Activated CD4-positive, alpha-beta T cell treated with anti-CD3 and anti-CD28 coated beads for 36 hours (primary cell): Measurements from ENCODE around the gene SSR3. TPM values are rescaled to one million over a fixed set of nuclear protein-coding genes. Genes with fewer than 3 reads are reported as not detected.

Experiments
- ATAC-seq: fragments of 200-7000 bp; cut with Tn5 transposase; one replicate; pipeline ENCODE4 v1.10.0; 2021; ENCODE audit warnings: mild to moderate bottlenecking, moderate library complexity
- CTCF ChIA-PET: fragments of 350-600 bp; sonication (Branson Sonifier 250); formaldehyde crosslinking; loops from one replicate; lab custom pipeline; 2021; ENCODE audit warnings: antibody characterized with exemption; lab: Charles Lee
- POLR2A ChIA-PET: fragments of 350-600 bp; sonication (Branson Sonifier 250); formaldehyde crosslinking; loops from one replicate; lab custom pipeline; 2021; ENCODE audit warnings: antibody characterized with exemption, inconsistent platforms; lab: Charles Lee
- DNase-seq: peaks from one replicate; pipeline ENCODE4 v3.0.0-alpha.2; 2020
- H3K27ac Mint-ChIP-seq: one replicate; pipeline ENCODE4 v1.8.0; 2021; ENCODE audit warnings: mixed read lengths
- H3K27me3 Mint-ChIP-seq: one replicate; pipeline ENCODE4 v1.8.0; 2021; ENCODE audit warnings: mixed read lengths
- H3K36me3 Mint-ChIP-seq: one replicate; pipeline ENCODE4 v1.8.0; 2021; ENCODE audit warnings: low read depth, mixed read lengths
- H3K4me1 Mint-ChIP-seq: one replicate; pipeline ENCODE4 v1.8.0; 2021; ENCODE audit warnings: mixed read lengths
- H3K4me3 Mint-ChIP-seq: one replicate; pipeline ENCODE4 v1.8.0; 2021; ENCODE audit warnings: mild to moderate bottlenecking, moderate library complexity, mixed read lengths
- H3K9me3 Mint-ChIP-seq: one replicate; pipeline ENCODE4 v1.8.0; 2021; ENCODE audit warnings: low read depth, mixed read lengths
- intact Hi-C, 2 experiments: fragments of 100-400 bp; cut with DNase I in 1 of 2; cut with micrococcal nuclease in 1 of 2; formaldehyde crosslinking; loops; one replicate each; pipeline versions ENCODE4 v1.14.2 to v1.15.1; 2022 to 2024; cut with DNase I, micrococcal nuclease
- total RNA-seq, 2 experiments: library from RNA; stranded (reverse); gene quantifications; one replicate each; pipeline ENCODE4 v1.2.3, GENCODE V29; 2021

The SSR3 gene
- total RNA-seq, 2 experiments from 2014 or later: 144 to 156 TPM

GRCh38 chr3:156551746-156552145, 3.2 kb downstream of the SSR3 start:
- ATAC-seq (no peak), DNase-seq (no peak)
- Mint-ChIP-seq H3K27ac (peak overlapping the region; percentile 40), H3K27me3 (no peaks in the 10 kb centered on the region), H3K4me3 (no peak overlapping the region), H3K9me3 (no peaks in the 10 kb centered on the region), H3K36me3 (peaks cover 54% of the 10 kb centered on the region), H3K4me1 (peaks cover 53% of the 10 kb centered on the region)
- ChIA-PET POLR2A (no interaction called here), CTCF (interaction anchor here (0.8 kb wide), 1 partner anchor 401 kb away, joined by 3 read pairs; no protein-coding TSS in a partner anchor)
- intact Hi-C loops: loop anchor here (5.0 kb wide), 2 partner anchors 581 to 699 kb away; partner anchors contain the start of gene SLC33A1 (in 1 of the 2)

- CTCF ChIA-PET: interaction anchor here (0.8 kb wide), 1 partner anchor 401 kb away, joined by 3 read pairs; no protein-coding TSS in a partner anchor
- peaks cover 59% of the 10 kb centered on the region for H3K36me3 Mint-ChIP-seq
Measured at GRCh38 chr3:156551261-156551660, 3.7 kb downstream of the SSR3 start.

DNA sequence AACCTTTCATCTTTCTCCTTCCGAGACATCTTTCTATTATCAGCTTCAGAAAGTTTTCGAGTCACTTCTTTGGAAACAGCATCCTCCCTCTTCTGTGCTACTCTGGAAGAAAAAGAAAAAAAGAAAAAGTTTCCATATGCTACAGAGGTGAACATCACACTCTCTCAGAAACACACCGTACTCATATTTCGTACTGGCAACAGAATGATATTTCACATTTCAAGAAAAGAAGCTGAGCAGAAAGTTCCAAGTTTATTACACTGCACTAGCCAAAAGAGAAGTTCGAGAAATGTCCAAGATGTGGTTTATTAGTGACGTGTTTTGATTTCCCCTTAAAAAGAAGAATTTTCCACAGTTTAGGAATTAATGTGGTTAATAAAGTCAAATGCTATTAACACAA, 6.0 kb downstream of the SSR3 start:
- no peak overlapping the region for H3K4me3 Mint-ChIP-seq
- no peaks in the 10 kb centered on the region for H3K27me3 Mint-ChIP-seq
- DNase-seq (no peak), ATAC-seq (no peak)
- H3K4me1 Mint-ChIP-seq: peaks cover 53% of the 10 kb centered on the region
- no peaks in the 10 kb centered on the region for H3K9me3 Mint-ChIP-seq
- POLR2A ChIA-PET: no interaction called here
- H3K36me3 Mint-ChIP-seq: peaks cover 68% of the 10 kb centered on the region
- no peak overlapping the region for H3K27ac Mint-ChIP-seq
- CTCF ChIA-PET: interaction anchor here (1.1 to 2.5 kb wide), 4 partner anchors 15 to 533 kb away, joined by 3 to 13 read pairs (median 4); no protein-coding TSS in a partner anchor
- intact Hi-C loops: no loop called here

More at GRCh38 chr3:156551261-156551660, 3.7 kb downstream of the SSR3 start:
- H3K4me3 Mint-ChIP-seq: no peak overlapping the region
- ATAC-seq: no peak
- H3K27me3 Mint-ChIP-seq: no peaks in the 10 kb centered on the region
- no peak for DNase-seq
- peaks cover 57% of the 10 kb centered on the region for H3K4me1 Mint-ChIP-seq
- intact Hi-C loops: loop anchor here (5.0 kb wide), 2 partner anchors 581 to 699 kb away; partner anchors contain the start of gene SLC33A1 (in 1 of the 2)
- POLR2A ChIA-PET: interaction anchor here (0.8 kb wide), 1 partner anchor 592 kb away, joined by 4 read pairs; no protein-coding TSS in a partner anchor
- peak overlapping the region; percentile 40 for H3K27ac Mint-ChIP-seq
- H3K9me3 Mint-ChIP-seq: no peaks in the 10 kb centered on the region

DNA sequence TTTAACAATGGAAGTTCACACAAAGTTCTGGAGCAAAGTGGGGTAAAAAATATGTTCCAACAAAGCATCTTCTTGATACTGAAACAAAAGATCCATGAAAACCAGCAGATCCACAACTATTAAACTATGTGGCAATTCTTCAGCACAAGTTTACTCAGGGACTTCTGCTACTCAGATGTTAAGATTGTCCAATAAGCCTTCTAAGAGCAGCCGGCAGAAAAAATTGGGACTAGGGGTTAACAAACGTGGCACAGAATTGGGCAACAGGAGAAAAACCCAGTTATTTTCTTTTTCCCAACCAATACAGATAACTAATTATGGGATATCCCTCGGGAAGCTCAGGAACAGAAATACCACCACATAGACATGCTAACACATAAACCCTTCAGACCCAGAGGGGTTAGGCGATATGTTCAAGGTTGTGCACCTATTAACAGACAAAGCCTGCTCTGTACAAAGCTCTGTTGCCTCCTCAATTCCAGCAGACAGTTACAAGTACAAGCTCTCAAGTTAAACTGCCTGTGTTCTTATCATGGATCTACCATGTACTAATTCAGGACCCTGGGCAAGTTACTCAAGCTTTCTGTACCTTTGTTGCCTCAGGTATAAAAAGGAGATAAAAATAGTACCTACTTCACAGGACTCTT, 6.8 kb downstream of the SSR3 start:
- no peaks in the 10 kb centered on the region for H3K27me3 Mint-ChIP-seq
- H3K27ac Mint-ChIP-seq: peak overlapping the region; percentile 8
- ATAC-seq (no peak), DNase-seq (no peak)
- CTCF ChIA-PET: interaction anchor here (0.9 to 2.5 kb wide), 5 partner anchors 16 to 534 kb away, joined by 3 to 13 read pairs (median 3); no protein-coding TSS in a partner anchor
- no peak overlapping the region for H3K4me3 Mint-ChIP-seq
- POLR2A ChIA-PET: no interaction called here
- no peaks in the 10 kb centered on the region for H3K9me3 Mint-ChIP-seq
- intact Hi-C loops: no loop called here
- H3K36me3 Mint-ChIP-seq: peaks cover 69% of the 10 kb centered on the region
- H3K4me1 Mint-ChIP-seq: peaks cover 47% of the 10 kb centered on the region

DNA sequence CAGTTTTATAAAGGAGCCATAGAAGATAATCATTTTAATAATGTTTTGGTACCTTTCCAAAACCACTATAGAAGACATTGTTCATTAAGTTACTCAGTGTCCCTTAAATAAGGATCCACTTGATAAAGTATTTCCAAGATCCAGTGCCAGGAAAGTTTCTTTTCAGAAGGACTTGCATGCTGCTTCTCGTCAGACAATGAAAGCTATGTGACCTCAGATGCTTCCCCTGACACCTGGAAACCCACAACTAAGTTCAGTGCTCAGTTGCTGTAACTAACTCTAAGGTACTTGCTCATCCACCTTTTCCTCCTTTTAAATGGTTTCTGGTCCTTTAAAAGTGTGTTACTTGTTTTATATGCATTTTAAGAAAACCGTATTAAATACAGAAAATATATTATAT, 7.3 kb downstream of the SSR3 start:
- Mint-ChIP-seq H3K27ac (no peak overlapping the region), H3K4me1 (peaks cover 41% of the 10 kb centered on the region), H3K36me3 (peaks cover 69% of the 10 kb centered on the region), H3K9me3 (no peaks in the 10 kb centered on the region), H3K27me3 (no peaks in the 10 kb centered on the region), H3K4me3 (no peak overlapping the region)
- ATAC-seq (no peak), DNase-seq (no peak)
- CTCF ChIA-PET: interaction anchor here (0.9 to 2.0 kb wide), 3 partner anchors 131 to 535 kb away, joined by 3 to 6 read pairs (median 3); no protein-coding TSS in a partner anchor
- intact Hi-C loops: no loop called here
- POLR2A ChIA-PET: no interaction called here

DNA sequence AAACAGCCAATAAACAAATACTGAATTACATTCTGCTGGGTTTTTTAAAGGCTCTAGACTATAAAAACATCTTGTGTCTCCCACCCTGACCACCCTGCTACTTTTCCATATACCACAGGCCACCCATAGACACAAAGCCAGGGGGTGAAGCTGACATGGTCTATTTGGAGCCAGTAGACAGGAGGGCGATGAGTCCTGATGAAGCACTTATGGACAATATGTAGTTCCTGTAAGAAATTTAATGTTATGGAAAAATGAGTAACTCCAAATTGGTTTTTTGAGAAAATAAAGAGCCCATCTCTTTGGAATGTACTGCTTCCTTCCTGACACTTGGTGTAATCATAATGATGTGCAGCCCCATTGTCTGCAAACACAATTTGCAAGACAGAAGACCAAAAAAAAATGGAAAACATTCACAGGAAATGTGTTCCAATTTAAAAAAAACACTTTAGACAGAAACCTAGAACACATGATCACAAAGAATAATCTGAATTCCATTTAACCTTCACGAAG, 11.8 kb downstream of the SSR3 start:
- POLR2A ChIA-PET: no interaction called here
- Mint-ChIP-seq H3K4me1 (peaks cover 14% of the 10 kb centered on the region), H3K36me3 (peaks cover 44% of the 10 kb centered on the region), H3K9me3 (no peaks in the 10 kb centered on the region), H3K4me3 (no peak overlapping the region), H3K27ac (no peak overlapping the region), H3K27me3 (no peaks in the 10 kb centered on the region)
- ATAC-seq (no peak), DNase-seq (no peak)
- intact Hi-C loops: no loop called here
- CTCF ChIA-PET: interaction anchor here (0.6 to 1.5 kb wide), 8 partner anchors 12 to 1161 kb away, joined by 3 to 6 read pairs (median 3); partner anchors contain the start of gene SSR3

GRCh38 chr3:156542101-156543042, 12.5 kb downstream of the SSR3 start:
- peaks cover 14% of the 10 kb centered on the region for H3K4me1 Mint-ChIP-seq
- intact Hi-C loops: no loop called here
- no peaks in the 10 kb centered on the region for H3K27me3 Mint-ChIP-seq
- ChIA-PET CTCF (interaction anchor here (0.6 to 1.4 kb wide), 6 partner anchors 35 to 1160 kb away, joined by 3 to 6 read pairs (median 3); no protein-coding TSS in a partner anchor), POLR2A (no interaction called here)
- H3K27ac Mint-ChIP-seq: no peak overlapping the region
- H3K4me3 Mint-ChIP-seq: no peak overlapping the region
- ATAC-seq (no peak), DNase-seq (no peak)
- no peaks in the 10 kb centered on the region for H3K9me3 Mint-ChIP-seq
- peaks cover 42% of the 10 kb centered on the region for H3K36me3 Mint-ChIP-seq

DNA sequence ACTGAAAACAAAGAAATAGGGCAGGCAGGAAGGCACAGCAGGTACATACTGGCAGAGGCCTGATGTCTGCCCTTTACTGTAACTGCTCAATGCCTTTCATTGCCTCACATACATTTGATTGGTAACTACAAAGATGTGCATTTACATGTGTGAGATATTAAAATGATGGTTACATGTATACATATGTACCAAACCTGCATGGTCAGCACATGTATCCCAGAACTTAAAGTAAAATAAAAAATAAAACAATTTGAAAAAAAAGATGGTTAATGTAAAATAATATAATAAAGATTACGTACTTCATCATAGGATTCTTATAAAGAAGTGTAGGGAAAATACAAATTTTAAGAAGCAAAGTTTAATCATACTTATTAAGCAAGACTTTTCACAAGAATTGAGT, 15.1 kb downstream of the SSR3 start:
- H3K4me1 Mint-ChIP-seq: peaks cover 7% of the 10 kb centered on the region
- POLR2A ChIA-PET: no interaction called here
- intact Hi-C loops: no loop called here

GRCh38 chr3:156539051-156539450, 15.9 kb downstream of the SSR3 start:
- Mint-ChIP-seq H3K36me3 (peaks cover 22% of the 10 kb centered on the region), H3K27me3 (no peaks in the 10 kb centered on the region), H3K9me3 (no peaks in the 10 kb centered on the region), H3K27ac (no peak overlapping the region), H3K4me3 (no peak overlapping the region), H3K4me1 (peaks cover 7% of the 10 kb centered on the region)
- ChIA-PET CTCF (interaction anchor here (0.6 to 1.7 kb wide), 4 partner anchors 16 to 1617 kb away, joined by 3 to 5 read pairs (median 4); partner anchors contain the start of gene SSR3), POLR2A (no interaction called here)
- ATAC-seq: no peak
- intact Hi-C loops: no loop called here
- no peak for DNase-seq

More for the DNA sequence above, 15.1 kb downstream of the SSR3 start:
- Mint-ChIP-seq H3K9me3 (no peaks in the 10 kb centered on the region), H3K27me3 (no peaks in the 10 kb centered on the region), H3K27ac (no peak overlapping the region), H3K36me3 (peaks cover 24% of the 10 kb centered on the region), H3K4me3 (no peak overlapping the region)
- ATAC-seq (no peak), DNase-seq (no peak)
- CTCF ChIA-PET: interaction anchor here (0.7 to 1.7 kb wide), 2 partner anchors 388 to 1617 kb away, joined by 3 to 5 read pairs; no protein-coding TSS in a partner anchor

- H3K4me1 Mint-ChIP-seq: peaks cover 7% of the 10 kb centered on the region
- no peak for ATAC-seq
- no peak overlapping the region for H3K27ac Mint-ChIP-seq
- H3K27me3 Mint-ChIP-seq: no peaks in the 10 kb centered on the region
- H3K9me3 Mint-ChIP-seq: no peaks in the 10 kb centered on the region
- intact Hi-C loops: no loop called here
- no peak for DNase-seq
- ChIA-PET POLR2A (no interaction called here), CTCF (interaction anchor here (2.0 kb wide), 1 partner anchor 7 kb away, joined by 7 read pairs; no protein-coding TSS in a partner anchor)
- no peak overlapping the region for H3K4me3 Mint-ChIP-seq
- peaks cover 10% of the 10 kb centered on the region for H3K36me3 Mint-ChIP-seq
Measured at GRCh38 chr3:156536524-156537316, 18.2 kb downstream of the SSR3 start.
